GM19463 (cell line): ENCODE measurements around the gene STK16.
"Not testable (repeated sequence)": the region's sequence is repeated elsewhere in the genome, so short reads cannot be mapped to it uniquely, and the experiment has no call there.

Experiments
- ATAC-seq: cut with Tn5 transposase; IDR thresholded peaks from one replicate; pipeline ENCODE4 v1.9.1; 2021; ENCODE audit warnings: mild to moderate bottlenecking, moderate library complexity; ENCODE audit not compliant: unreplicated experiment

STK16 gene

DNA sequence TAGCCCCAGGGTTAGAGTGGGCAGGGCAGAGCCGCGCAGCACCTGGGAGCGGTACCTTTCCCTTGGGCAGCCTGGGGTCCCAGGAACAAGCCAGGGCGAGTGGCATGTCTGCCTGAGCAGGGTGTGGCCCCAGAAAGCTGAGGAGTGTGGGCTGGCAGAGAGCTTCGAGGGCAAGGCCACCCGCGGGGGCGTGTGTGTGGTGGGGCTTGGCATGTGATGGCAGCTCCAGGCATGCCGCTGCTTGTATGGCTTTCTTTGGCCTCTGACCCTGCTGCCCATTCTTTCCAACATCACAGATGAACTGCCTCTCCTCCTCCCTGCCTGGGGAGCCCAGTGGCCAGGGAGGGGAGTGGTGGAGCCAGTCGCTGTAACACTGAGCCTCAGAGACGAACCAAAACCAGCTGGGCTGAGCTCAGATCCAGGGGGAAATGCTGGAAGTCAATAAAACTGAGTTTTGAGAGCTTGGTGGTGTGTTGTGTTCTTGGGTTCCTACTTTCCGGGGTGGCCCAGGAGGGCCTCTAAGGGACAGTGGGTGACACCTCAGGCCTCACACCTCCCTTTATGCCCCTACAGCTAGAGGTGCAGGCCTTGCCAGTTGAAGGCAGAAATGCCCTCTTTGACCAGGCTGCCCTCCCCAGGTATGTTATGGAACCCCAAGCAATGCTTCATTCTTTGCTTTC lies 41.3 kb downstream of the STK16 start:
- no peak for ATAC-seq

DNA sequence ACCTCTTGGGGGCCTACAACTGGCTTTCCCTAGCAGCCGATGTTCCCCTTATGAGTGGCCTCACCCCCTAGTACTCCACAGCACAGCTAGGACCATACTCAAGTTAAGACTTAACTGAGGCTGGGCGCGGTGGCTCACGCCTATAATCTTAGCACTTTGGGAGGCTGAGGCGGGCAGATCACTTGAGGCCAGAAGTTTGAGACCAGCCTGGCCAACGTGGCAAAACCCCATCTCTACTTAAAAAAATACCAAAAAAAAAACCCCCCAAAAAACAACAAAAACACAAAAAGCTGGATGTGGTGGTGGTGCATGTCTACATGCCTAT lies 41.8 kb downstream of the STK16 start:
- ATAC-seq = not testable (repeated sequence)

DNA sequence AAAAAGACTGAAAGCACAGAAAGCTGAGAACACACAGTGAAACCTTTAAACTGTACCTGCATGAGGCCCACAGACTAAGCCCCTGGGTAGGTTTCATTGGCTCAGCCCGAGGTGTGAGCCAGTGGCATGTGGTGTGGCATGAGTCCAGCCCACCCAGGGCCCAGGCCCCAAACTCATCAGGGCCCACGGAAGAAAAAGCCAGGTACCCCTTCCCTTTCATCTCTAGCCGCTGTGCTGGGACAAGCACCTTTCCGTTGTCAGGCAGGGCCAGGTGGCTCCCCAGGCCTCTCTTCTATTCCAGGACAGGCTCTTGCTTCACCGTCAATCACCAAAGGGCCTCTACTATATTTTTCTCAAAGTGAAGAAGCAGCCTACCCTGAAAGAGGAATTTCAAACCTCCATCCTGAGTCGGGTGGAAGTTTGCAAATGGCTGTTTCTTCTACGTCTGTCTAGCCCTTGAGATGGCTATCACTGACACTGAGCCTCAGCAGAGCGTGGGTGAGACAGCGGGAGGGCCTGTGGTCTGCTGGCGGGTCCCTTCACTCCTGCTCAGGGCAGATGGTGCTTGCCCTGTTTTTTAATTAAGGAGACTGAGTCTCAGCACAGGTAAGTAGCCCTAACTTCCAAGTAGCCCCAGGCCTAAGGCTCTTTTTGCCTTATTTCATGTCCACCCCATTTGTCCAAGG lies 42.4 kb downstream of the STK16 start:
- ATAC-seq = no peak

DNA sequence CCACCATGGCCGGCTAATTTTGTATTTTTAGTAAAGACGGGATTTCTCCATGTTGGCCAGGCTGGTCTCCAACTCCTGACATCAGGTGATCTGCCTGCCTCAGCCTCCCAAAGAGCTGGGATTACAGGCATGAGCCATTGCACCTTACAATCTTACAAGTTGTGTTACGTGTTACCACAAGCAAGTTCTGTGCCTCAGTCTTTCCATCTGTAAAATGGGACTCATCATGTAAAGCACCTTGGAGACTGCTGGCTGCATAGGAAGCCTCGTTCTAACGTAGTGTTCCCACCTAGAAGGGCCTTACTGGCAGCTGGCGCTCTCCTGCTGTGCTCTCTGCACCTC lies 43.9 kb downstream of the STK16 start:
- no peak for ATAC-seq

DNA sequence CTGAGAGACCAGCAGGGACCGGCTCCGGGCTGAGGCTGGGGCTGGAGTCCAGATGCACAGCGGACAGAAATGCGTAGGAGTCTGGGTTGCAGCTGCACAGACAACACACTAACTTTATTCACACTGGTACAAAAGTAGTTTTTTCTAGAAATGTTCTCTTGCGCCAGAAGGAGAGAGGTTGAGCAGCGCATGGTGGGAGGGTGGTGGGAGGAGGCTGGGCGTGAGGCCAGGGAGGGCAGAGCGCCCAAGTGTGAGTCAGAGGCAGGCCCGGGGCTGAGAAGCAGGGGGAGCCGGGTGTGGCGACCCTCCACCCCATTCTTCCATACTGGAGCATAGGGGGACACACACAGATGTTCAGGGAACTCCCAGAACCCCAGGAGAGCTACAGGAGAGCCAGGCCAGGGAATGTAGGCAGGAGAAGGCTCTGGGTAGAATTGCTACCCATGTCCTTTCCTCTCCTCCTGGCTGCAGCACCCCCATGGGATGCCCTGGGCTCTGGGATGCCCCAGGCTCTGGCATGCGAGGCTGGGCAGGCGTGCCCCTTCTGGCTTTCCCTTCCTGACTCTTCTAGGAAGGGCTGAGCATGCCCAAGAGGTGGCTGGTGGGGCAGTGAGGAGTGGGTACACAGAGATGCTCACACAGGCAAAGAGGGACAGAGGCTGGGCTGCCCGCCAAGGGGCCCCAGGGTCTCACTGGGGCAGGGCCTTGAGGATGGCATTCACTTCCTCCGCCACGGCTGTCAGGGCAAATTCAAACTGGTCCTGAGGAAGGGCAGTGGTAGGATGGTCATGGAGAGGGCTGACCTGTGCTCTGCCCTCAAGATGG lies 44.5 kb downstream of the STK16 start:
- ATAC-seq = no peak

DNA sequence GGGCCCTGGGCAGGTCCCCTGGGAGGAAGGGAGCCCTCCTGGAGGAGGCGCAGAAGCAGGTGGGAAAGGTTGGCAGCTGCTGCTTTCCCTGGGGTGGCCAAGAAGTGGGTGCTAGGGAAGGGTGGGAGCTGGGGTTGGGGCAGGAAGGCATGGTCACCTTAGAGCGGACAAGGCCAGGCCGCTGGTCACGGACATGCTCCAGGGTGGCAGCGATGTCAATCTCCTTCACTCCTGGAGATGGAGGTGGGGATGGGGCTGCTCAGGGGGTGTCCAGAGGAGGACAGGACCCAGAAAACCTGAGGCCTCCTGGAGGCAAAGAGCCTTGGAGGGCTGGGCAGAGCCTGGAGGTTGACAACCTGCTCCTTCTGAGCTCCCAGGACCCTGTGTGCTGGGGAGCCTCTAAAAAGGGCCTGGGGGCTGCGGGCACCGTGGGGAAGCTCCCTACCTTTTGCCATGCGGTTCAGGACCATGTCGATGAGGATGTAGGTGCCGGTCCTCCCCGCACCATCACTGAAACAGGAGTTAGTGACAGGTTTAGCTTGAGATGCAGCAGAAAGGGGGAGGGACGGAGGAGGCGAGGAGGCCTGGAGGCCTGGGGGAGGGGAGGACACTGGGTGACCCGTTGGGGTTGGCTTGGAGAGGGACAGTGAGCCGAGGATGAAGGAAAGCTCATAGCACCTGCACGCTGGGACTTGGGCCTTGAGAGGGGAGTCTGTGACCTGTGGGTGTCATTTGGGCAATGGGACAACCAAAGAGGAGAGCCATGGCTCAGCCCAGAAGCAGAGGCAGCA lies 45.3 kb downstream of the STK16 start:
- ATAC-seq = no peak

DNA sequence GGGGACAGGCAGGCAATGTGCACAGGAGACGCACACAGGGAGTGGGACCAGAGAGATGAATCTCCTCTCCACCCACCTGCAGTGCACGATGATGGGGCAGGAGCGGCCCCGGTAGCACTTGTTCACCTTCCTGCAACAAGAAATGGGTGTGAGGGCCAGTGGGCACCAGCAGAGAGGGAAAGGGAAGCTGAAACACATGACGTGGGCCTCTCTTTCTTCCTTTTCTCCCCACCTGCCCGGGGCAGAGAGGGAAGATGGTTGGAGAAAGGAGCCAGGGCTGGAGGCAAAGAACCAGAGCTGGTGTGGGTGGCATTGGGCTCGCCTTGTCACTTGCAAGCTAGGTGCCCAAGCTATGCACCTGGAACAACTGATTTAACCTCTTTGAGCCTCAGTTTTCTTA lies 46.1 kb downstream of the STK16 start:
- no peak for ATAC-seq

DNA sequence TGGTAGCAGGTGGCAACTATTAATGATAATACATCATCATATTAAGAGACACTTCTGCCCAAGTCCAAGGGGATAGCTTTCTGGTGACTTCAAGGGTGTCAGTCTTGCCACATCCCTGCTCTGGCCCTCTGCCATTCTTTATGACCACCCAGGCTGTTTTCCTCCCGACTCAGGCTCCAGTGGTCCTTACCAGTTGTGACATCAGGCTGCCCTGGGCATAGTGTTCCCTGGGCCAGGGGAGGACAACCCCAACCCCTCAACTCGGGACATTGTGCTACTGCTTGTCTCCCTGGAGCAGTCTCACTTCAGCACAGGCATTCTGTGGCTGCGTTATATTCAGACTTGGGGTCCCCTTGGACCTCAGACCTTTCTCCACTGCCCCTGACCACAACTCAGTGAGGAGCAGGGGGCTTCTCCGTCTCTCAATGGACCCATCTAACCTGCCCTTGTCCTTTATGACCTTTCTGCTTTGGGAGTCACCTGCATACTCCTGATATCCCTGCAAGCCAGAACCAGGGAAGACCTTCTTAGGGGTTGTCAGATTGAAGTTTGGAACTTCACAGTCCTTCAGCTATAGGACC lies 46.7 kb downstream of the STK16 start:
- ATAC-seq = no peak

DNA sequence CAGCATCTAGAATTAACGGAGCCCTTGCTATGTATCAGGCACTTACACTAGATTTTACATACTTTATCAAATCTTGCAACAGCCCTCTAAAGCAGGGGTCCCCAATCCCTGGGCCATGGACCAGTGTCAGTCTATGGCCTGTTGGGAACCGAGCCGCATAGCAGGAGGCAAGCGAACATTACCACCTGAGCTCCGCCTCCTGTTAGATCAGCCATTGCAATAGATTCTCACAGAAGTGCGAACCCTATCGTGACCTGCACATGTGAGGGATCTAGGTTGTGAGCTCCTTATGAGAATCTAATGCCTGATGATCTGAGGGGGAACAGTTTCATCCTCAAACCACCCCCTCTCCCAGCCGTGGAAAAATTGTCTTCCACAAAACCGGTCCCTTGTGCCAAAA lies 47.3 kb downstream of the STK16 start:
- no peak for ATAC-seq

DNA sequence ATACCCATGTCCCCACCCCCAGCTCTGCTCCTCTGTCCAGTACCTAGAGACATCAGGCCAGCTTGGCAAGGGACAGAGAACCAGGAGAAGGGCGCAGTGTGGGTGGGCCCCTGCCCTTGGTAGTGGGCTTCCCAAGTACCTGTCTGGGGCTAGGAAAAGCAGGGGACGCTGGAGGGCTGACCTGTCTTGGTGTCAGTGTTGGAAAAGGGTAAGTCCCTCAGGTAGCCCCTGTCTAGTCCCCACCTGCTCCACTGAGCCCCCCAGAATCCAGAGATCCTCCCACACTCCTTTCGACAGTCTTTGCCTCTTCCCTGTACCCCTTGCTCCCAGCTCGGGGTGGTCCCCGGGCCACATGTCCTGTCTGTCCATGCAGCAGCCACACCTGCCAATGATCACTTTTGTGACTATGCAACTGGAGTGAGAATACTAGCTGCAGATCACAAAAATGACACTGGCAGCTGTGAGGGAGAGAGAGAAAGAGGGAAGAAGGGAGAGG lies 48.5 kb downstream of the STK16 start:
- ATAC-seq = no peak

DNA sequence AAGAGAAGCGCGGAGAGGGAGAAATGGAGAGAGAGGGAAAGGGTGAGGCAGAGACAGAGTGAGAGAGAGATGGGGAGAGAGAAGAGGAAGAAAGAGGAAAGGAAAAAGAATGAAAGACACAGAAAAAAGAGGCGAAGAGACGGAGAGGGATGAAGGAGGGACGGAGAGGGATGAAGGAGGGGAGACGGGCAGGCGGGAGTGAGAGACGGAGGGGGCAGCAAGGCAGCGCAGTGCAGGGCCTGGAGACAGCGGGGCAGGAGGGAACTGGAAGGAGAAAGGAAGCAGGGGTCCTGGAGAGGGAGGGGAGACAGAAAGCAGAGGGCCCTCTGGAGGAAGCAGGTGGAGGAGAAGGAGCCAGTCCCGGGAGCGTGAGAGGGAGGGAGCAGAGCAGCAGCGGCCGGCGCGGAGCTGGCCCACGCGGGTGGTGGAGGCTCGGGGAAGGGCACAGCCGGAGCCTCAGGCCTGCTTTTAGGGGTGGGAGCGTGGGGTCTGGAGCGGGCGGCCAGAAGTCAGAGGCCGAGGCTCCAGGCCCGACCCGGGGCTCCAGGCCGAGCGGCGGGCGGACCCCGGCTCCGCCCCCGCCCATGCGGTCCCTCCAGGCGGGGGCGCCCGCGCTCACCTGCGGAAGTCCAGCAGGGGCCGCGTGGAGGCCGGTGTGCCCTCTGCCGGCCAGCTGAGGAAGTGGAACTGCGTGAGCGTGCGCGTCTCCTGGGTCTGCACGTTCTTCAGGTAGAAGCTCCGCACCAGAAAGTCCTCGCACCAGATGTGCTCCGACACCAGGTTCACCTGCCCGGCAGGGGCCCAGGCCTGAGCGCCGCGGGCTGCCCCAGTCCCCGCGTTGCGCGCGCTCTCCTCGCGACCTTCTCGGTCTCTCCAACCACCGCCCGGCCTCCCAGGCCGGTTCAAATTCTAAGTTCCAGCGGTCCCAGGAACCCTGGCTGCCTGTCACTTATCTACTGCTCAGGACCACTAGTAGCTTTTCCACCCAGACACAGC lies 49.4 kb downstream of the STK16 start:
- ATAC-seq = peak; percentile 87

DNA sequence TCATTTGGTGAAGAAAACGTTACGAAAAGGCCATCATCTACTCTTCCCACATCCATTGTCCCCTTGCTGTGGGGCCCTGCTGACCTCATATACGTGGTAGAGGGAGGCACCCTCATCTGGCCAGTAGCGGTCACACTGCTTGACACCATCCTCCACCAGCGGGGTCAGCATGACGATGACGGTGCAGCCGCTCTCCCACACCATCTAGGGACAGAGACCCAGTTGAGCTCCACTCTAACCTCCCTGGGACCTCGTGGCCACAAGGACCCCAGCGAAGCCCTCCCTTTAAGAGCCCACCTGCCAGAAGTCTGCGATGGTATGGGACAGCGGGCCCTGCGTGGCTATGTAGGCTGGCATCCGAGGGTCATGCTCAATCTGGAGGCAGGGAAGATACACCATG lies 50.9 kb downstream of the STK16 start:
- ATAC-seq = no peak

DNA sequence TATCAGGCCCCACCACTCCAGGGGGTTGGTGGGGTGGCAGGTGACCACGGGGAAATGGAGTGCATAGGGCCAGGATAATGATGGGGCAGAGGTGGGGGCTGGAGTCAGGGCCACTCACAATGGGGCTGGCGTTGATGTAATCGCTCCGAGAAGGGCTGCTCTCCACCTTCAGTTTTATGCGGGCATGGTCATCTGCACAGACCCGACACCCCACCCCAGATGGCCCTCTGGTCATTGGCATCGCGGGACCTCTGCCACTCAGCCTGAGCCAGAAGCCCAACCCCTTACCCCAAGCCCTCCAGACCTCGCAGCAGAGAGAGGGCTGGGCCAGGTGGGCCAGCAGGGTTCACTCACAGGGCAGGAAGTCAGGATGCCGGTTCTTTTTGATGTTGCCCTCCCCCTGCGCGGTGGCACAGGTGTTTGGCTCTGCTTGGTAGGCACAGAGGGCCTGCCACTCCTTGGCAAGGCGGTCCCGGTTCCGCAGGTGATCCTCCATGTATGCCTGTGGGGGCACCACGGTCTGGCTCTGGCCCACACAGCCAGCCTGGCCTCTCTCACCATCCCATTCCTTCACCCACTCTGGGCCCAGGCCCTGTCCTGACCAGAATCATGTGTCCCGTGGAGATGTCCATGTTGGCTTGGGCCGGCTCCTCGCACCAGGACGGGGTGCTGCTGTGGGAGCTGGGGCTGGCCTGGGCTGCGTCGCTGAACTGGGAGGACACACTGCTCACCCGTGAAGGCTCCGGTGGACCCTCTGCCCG lies 51.5 kb downstream of the STK16 start:
- no peak for ATAC-seq

DNA sequence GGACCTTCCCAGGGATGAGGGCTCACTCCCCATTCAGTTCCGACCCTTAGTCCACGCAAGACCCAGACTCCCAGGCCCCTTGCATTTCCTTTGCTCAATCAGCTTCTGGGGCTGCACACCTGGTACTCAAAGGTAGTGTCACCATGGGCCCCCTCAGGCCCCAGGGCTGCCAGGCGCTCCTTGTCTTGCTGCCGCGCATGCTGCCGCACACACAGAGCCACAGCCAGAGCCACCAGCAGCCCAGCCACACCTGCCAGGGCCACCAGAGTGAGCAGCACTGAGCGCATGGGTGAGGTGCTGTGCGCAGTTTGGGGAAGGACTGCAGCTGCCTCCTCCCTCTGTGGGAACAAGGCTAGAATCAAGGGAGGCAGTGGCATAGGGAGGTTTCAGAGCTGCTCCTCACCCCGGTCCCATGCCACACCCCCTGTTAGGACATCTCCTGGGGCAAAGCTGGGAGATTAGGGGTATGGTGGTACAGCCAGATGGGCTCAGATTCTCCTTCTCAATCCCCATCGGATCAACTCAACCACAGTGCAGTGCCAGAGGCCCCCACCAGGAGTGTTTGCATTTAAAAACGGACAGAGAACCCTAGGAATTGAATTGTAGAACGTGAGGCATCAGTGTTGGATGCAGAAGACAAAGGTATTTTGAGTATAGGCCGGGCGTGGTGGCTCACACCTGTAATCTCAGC lies 52.6 kb downstream of the STK16 start:
- no peak for ATAC-seq

DNA sequence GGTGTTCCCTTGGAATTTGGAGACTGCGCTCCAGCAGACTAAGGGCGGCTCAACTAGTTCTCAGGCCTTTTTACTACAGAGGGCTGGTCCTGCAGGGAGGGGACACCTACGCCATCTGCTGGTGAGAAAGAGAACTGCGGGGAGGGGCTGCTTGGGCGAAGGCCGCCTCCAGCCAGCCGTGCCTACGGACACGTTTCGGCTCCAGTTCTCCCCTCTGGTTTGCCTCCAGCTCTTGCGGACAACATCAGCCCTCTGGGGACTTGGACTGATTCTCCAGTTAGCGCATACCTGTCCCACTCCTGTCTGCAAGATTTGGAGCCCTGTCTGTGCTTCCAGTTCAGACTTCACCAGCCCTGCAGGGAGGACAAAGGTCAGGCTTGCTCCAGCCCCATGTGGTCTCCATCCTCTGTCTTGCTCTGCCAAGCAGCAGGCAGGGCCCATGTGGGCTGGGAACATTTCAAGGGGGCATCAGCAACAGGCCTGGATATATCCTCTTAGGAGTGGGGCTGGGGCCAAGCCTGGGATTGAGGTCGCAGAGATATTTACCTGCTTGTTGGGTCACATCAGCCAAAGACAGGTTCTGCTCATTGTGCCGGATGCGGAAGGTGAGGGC lies 53.6 kb downstream of the STK16 start:
- ATAC-seq = peak; percentile 47

DNA sequence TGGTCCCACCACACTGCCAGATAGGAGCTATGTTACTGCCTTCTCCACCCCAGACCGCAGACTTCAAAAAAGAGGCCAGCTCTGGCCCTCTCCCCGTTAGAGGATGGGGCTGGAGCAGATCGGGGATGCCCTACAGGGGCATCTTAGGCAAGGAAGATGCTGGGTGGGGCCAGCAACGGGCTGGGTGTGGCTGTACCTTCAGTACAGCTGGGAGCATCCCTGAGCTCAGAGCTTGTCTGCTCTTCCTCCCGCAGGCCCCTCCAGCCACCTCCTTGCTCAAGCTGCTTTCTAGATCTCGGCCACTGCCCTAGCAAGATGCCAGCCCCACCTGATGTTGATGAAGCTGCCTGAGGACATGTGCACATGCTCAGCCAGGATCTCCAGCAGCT lies 54.1 kb downstream of the STK16 start:
- no peak for ATAC-seq
